Measurements from ENCODE around the gene EEF2K. TPM values are rescaled to one million over a fixed set of nuclear protein-coding genes. Genes with fewer than 3 reads are reported as not detected.
A peak's percentile ranks its signal among the peaks of the same experiment; 100 is the strongest.

EEF2K gene
- total RNA-seq, 8 experiments from 2014 or later, result 4.6 to 22.4 (median 8.9) TPM

DNA sequence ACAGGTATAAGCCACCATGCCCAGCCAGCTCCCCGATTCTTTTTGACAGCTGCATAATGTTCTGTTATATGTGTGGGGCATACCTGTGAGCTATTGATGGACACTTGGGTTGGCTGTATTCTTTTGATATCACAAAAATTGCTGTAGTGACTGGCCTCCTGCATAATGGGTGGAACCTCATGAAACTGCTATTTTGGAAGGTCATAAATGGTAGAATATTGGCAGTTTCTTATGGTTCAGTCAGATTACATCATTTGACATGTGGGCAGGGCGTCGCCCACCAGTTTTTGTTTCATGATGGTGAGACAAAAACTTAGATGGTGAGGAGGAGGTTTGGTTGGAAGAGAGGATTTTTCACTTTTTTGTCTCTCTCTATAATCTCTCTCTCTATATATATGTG is 64.4 kb downstream of the EEF2K start:
- in situ Hi-C loops (cut with MboI; ENCODE audit: low pct_unique_long_range_greater_than_20kb in 2 of 9, low sequenced_read_pairs in 9 of 9, unreplicated experiment in 9 of 9), result no loop called here
- peak in 2 of 8 experiments; percentile 31 to 53 for ATAC-seq (replicated peaks in 6 of 8)
- Histone ChIP-seq H3K4me3 (no peak overlapping the region), H3K27ac (no peak overlapping the region), H3K4me1 (replicated peaks in 1 of 2) (no peaks in the 10 kb centered on the region)
- WGBS, 10 experiments, result 67 to 100% (median 100%) methylated on average over 1 to 3 of the region's 3 CpGs; no CpG with 5 or more reads in 3 of the 10 experiments

DNA sequence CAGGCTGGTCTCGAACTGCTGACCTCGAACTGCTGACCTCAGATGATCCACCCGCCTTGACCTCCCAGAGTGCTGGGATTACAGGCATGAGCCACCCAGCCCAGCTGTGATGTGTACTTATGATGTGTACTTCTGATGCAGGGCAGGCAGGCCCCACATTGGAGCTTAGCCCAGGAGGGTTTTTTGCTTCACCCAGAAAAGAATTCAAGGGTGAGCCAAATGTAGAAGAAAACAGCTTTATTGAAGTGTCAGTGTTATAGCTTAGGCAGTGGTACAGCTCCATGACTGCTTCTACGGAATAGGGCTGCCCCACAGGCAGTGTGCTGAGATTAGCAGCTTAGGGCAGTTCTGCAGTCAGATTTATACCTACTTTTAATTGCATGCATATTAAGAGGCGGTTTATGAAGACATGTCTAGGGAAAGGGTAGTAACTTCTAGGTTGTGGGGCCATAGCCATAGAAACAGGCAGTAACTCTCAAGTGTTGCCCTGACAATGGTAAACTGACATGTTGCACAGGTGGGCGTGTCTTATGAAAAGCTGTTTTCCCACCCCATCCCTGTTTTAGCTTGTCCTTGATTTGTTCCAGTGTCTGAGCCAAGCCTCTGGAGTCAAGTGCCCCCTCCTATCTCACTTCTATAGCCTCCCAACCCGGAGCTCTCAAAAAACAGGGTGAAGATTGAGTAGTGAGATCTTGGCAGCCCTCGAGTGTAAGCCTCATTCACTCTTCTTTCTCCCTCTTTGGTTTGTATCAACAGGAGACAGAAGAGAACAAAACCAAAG is 67.0 kb downstream of the EEF2K start:
- ATAC-seq (replicated peaks in 6 of 8), result peak in 6 of 8 experiments; percentile 15 to 80 (median 55)
- H3K4me3 ChIP-seq, result no peak overlapping the region
- H3K4me1 ChIP-seq (replicated peaks in 1 of 2), result no peaks in the 10 kb centered on the region
- in situ Hi-C loops (cut with MboI; ENCODE audit: low pct_unique_long_range_greater_than_20kb in 2 of 9, low sequenced_read_pairs in 9 of 9, unreplicated experiment in 9 of 9), result no loop called here
- WGBS, 10 experiments, result 0 to 100% (median 81%) methylated on average over 1 to 8 of the region's 8 CpGs; no CpG with 5 or more reads in 2 of the 10 experiments
- no peak overlapping the region for H3K27ac ChIP-seq

DNA sequence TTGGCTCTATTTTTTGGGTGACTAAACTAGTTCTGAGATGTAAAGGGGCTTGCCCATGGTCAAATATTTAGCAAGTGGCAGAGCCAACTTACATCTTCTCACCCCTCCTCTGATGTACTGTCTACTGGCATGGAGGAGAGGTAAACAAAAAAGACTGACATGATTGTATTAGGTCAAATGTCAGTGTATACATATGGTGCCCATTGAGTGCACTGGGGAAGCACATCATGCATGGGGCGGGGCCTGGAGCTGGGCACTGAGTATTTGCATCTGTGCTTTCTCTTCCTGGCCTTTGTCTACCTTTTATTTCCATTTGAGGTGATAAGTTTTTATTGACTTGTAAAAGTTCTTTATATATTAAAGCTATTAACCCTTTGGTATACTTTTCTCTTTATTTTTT is 68.8 kb downstream of the EEF2K start:
- ATAC-seq (replicated peaks in 6 of 8), result no peak

DNA sequence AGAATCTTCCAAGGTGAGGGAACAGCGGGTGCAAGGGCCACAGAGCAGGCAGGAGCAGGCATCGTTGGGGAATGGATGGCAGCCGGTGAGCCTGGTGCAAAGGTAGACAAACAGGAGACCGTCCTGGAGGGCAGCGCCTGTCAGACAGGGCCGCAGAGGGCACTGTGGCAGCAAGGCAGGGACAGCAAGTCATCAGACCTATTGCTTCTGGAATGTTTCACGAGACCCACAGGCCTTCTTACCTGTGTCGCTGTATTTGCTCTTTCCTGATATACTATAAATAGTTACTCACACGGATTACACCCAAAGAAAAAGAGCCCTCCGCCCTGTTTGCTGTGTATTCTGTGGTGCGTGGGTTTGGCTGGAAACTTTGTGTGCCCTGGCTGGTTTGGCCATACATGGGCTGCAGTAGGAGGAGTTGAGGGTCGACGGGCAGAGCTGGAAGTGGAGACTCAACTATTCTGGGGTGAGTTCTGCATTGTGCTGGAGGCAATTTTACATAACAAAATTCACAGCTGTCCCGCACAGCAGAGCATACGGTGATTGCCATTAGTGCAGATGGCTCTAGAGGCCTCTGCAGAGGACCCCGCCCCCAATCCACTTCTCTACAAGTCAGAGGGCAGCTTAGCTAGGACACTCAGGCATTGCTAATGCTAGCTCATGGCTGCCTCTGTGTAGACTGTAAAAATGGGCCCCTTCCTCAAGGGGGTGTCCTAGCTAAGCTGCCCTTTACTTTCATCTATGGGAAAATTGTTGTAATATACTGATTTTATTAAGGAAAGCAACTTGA is 72.6 kb downstream of the EEF2K start:
- ATAC-seq (replicated peaks in 6 of 8), result peak in 7 of 8 experiments; percentile 69 to 97 (median 87)
- H3K4me3 ChIP-seq, result no peak overlapping the region
- H3K27ac ChIP-seq, result no peak overlapping the region
- WGBS, 10 experiments, result 0 to 85% (median 50%) methylated on average over 1 to 13 of the region's 16 CpGs; no CpG with 5 or more reads in 2 of the 10 experiments
- peaks cover 3 to 7% of the 10 kb centered on the region in 2 donors for H3K4me1 ChIP-seq (replicated peaks in 1 of 2)
- in situ Hi-C loops (cut with MboI; ENCODE audit: low pct_unique_long_range_greater_than_20kb in 2 of 9, low sequenced_read_pairs in 9 of 9, unreplicated experiment in 9 of 9), result no loop called here

More for the DNA sequence above, 68.8 kb downstream of the EEF2K start:
- 75 to 100% (median 96%) methylated on average over 1 of the region's 1 CpG; no CpG with 5 or more reads in 4 of the 10 experiments for WGBS, 10 experiments
- Histone ChIP-seq H3K4me3 (no peak overlapping the region), H3K27ac (no peak overlapping the region), H3K4me1 (replicated peaks in 1 of 2) (peaks cover under 1 to 3% of the 10 kb centered on the region in 2 donors)
- in situ Hi-C loops (cut with MboI; ENCODE audit: low pct_unique_long_range_greater_than_20kb in 2 of 9, low sequenced_read_pairs in 9 of 9, unreplicated experiment in 9 of 9), result no loop called here

DNA sequence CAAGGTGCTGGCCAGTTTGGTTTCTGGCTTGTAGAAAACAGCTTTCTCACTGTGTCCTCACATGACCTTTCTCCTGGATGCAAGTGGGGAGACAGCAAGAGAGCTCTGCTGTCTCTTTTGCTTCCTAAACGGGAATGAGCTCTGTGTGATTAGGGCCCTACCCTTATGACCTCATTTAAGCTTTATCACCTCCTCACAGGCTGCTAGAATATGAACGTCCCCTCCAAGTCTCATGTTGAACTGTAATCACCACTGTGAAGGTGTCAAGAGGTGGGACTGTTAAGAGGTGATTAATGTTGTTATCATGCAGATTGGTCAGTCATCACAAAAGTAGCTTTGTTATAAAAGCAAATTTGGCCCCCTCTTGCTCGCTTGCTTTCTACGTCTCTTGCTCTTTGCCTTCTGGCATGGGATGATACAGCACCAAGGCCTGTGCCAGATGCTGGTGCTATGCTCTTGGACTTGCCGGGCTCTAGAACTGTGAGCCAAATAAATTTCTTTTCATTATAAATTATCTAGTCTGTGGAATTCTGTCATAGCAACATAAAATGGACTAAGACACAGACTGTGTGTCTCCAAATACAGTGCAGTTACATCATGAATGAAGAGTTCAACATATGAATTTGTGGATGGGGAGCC is 76.3 kb downstream of the EEF2K start:
- 58 to 100% (median 83%) methylated on average over 1 to 4 of the region's 5 CpGs; no CpG with 5 or more reads in 3 of the 10 experiments for WGBS, 10 experiments
- no peak for ATAC-seq (replicated peaks in 6 of 8)
- Histone ChIP-seq H3K4me1 (replicated peaks in 1 of 2) (peaks cover 11 to 19% of the 10 kb centered on the region in 2 donors), H3K4me3 (no peak overlapping the region), H3K27ac (no peak overlapping the region)
- in situ Hi-C loops (cut with MboI; ENCODE audit: low pct_unique_long_range_greater_than_20kb in 2 of 9, low sequenced_read_pairs in 9 of 9, unreplicated experiment in 9 of 9), result no loop called here

DNA sequence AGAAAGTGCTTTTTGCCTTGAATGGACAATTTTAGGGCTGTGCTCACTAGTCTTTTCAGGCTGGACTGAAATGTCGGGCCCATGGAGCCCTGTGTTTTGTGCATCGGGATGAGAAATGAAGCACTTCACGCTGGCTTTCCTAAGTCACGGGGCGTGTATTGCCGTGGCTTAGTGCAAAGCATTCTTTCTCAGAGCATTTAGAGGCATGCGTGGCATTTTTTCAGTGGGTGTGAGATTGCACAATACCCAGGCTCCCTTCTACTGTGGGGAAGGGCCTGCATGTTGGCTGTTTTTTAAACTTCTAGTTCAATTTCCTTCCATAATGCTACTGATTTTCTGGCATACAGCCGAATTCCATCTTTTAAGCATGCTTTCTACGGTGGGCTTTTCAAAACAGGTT is 78.6 kb downstream of the EEF2K start:
- in situ Hi-C loops (cut with MboI; ENCODE audit: low pct_unique_long_range_greater_than_20kb in 2 of 9, low sequenced_read_pairs in 9 of 9, unreplicated experiment in 9 of 9), result no loop called here
- peaks cover 11 to 17% of the 10 kb centered on the region in 2 donors for H3K4me1 ChIP-seq (replicated peaks in 1 of 2)
- 19 to 100% (median 86%) methylated on average over 1 to 9 of the region's 9 CpGs for WGBS, 10 experiments
- H3K4me3 ChIP-seq, result no peak overlapping the region
- H3K27ac ChIP-seq, result no peak overlapping the region
- peak in 4 of 8 experiments; percentile 9 to 79 (median 24) for ATAC-seq (replicated peaks in 6 of 8)

DNA sequence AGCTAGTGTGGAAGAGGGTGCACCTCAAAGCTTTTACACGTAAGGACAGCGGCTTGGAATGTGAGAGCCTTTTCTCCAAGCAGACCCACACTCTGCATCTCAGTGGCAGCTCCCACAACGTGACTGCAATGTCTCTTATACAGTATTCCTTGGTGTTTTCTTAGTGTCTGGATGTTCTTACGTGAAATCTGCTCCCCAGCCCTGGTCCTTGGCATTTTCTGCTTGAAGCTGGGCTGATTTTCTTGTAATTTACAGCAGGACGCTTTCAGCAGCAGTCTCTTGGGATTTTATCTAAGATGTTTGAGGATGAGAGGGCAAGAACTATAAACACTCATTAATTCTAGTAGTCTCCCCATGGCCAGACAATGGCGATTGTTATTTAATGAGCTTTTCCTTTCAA is 79.0 kb downstream of the EEF2K start:
- Histone ChIP-seq H3K4me3 (no peak overlapping the region), H3K4me1 (replicated peaks in 1 of 2) (peaks cover 9 to 15% of the 10 kb centered on the region in 2 donors), H3K27ac (no peak overlapping the region)
- in situ Hi-C loops (cut with MboI; ENCODE audit: low pct_unique_long_range_greater_than_20kb in 2 of 9, low sequenced_read_pairs in 9 of 9, unreplicated experiment in 9 of 9), result no loop called here
- 36 to 92% (median 63%) methylated on average over 1 to 5 of the region's 6 CpGs; no CpG with 5 or more reads in 2 of the 10 experiments for WGBS, 10 experiments
- peak in 4 of 8 experiments; percentile 33 to 66 (median 56) for ATAC-seq (replicated peaks in 6 of 8)

DNA sequence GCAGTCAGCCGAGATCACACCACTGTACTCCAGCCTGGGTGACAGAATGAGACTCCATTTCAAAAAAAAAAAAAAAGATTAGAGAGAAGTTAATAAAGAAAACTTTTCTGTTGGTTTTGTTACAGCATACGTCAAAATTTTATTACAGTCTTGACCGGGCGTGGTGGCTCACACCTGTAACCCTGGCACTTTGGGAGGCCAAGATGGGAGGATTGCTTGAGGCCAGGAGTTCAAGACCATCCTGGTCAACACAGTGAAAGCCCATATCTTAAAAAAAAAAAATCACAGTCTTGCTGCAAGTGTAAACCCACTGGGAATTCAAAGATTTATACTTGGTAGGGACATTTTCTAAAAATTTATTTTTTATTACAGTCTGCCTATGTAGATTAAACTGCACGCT is 84.9 kb downstream of the EEF2K start:
- H3K4me3 ChIP-seq, result no peak overlapping the region
- in situ Hi-C loops (cut with MboI; ENCODE audit: low pct_unique_long_range_greater_than_20kb in 2 of 9, low sequenced_read_pairs in 9 of 9, unreplicated experiment in 9 of 9), result loop anchor here in 5 of 9 experiments (10.0 kb wide), 2 partner anchors 86 to 286 kb away; partner anchors contain the start of genes EEF2K (in 4 of the 5), MOSMO (in 1 of the 5) and PDZD9 (in 1 of the 5)
- WGBS, 10 experiments, result 80 to 100% (median 96%) methylated on average over 1 to 5 of the region's 5 CpGs; no CpG with 5 or more reads in 4 of the 10 experiments
- no peak for ATAC-seq (replicated peaks in 6 of 8)
- peaks cover 21% of the 10 kb centered on the region in 2 donors for H3K4me1 ChIP-seq (replicated peaks in 1 of 2)
- peak overlapping the region; percentile 92 to 93 for H3K27ac ChIP-seq

DNA sequence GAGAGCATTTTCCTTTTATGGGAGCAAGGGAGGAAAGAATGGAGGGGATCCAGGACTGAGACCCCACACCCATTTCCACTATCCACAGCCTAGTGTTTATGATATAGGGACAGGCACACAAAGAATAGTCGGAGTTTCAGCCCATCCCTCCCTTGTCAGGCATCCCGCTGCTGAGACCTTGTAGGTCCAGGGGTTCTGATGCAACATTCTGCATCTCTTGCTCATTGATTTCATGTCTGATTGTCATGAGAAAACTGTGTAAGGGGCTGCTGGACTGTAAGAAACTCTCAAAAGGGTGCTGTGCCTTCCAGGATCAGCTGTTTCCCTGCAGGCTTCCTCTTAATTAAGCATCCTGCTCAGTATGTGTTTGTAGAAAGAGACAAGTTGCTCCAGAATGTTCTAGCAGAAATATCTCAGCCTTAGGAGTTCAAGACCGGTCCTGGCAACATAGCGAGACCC is 85.8 kb downstream of the EEF2K start:
- H3K4me3 ChIP-seq, result no peak overlapping the region
- peaks cover 21 to 23% of the 10 kb centered on the region in 2 donors for H3K4me1 ChIP-seq (replicated peaks in 1 of 2)
- H3K27ac ChIP-seq, result peak overlapping the region; percentile 92 to 93
- WGBS, 10 experiments, result 0 to 96% (median 58%) methylated on average over 1 to 4 of the region's 4 CpGs; no CpG with 5 or more reads in 1 of the 10 experiments
- ATAC-seq (replicated peaks in 6 of 8), result peak in 5 of 8 experiments; percentile 62 to 86 (median 77)
- in situ Hi-C loops (cut with MboI; ENCODE audit: low pct_unique_long_range_greater_than_20kb in 2 of 9, low sequenced_read_pairs in 9 of 9, unreplicated experiment in 9 of 9), result loop anchor here in 5 of 9 experiments (10.0 kb wide), 2 partner anchors 87 to 287 kb away; partner anchors contain the start of genes EEF2K (in 4 of the 5), MOSMO (in 1 of the 5) and PDZD9 (in 1 of the 5)

DNA sequence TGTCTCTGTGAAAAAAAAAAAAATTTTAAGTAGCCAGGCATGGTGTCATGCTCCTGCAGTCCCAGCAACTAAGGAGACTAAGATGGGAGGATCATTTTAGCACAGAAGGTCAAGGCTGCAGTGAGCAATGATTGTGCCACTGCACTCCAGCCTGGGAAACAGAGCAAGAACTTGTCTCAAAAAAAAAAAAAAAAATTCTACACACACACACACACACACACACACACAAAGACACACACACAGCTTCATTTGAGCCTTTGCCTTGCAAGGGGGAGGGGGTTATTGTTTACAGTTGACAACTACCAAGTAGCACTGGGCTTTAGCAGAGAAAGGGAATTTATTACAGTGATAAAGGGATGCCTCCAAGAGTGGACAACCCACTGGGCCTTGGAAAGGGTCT is 86.2 kb downstream of the EEF2K start:
- Histone ChIP-seq H3K27ac (peak overlapping the region; percentile 92 to 93), H3K4me1 (replicated peaks in 1 of 2) (peaks cover 21 to 23% of the 10 kb centered on the region in 2 donors), H3K4me3 (no peak overlapping the region)
- in situ Hi-C loops (cut with MboI; ENCODE audit: low pct_unique_long_range_greater_than_20kb in 2 of 9, low sequenced_read_pairs in 9 of 9, unreplicated experiment in 9 of 9), result loop anchor here in 5 of 9 experiments (10.0 kb wide), 2 partner anchors 88 to 288 kb away; partner anchors contain the start of genes EEF2K (in 4 of the 5), MOSMO (in 1 of the 5) and PDZD9 (in 1 of the 5)
- ATAC-seq (replicated peaks in 6 of 8), result peak in 4 of 8 experiments; percentile 1 to 43 (median 12)

DNA sequence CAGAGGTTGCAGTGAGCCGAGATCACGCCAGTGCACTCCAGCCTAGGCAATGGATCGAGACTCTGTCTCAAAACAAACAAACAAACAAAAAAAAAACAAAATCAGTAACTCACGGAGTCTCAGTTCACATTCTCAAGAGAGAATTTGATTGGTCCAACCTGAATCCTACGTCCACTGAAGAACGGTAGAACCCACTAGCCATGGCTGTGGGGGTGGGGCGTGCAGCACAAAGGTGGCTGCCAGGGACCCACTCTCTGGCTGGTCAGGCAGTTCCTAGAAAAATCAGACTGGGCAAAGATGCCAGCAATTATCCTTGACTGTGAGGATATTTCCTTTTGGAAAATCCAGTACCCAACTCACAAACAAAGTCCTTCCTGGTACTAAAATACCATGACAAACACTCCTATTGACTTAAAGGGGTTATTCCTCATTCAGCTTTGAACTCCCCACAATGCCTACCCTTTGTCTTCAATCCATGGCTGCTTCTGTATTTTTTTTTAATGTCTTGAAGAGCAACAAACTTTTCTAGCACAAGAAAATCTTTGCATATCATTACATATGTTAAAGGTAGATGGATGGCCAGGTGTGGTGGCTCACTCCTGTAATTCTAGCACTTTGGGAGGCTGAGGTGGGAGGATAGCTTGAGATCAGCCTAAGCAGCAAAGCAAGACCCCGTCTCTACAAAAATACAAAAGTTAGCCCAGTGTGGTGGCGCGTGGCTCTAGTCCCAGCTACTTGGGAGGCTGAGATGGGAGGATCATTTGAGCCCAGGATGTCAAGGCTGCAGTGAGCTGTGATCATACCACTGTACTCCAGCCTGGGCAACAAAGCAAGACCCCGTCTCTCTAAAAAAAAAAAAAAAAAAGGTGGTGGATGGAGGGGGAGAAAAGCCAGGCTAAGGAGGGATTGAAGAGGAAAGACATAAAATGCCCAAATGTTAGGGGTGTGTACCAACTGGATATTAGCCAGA is 87.3 kb downstream of the EEF2K start:
- Histone ChIP-seq H3K4me1 (replicated peaks in 1 of 2) (peaks cover 21 to 23% of the 10 kb centered on the region in 2 donors), H3K27ac (peak overlapping the region in 1 of 2 donors; percentile 92), H3K4me3 (no peak overlapping the region)
- WGBS, 10 experiments, result 61 to 97% (median 90%) methylated on average over 1 to 9 of the region's 11 CpGs; no CpG with 5 or more reads in 2 of the 10 experiments
- in situ Hi-C loops (cut with MboI; ENCODE audit: low pct_unique_long_range_greater_than_20kb in 2 of 9, low sequenced_read_pairs in 9 of 9, unreplicated experiment in 9 of 9), result loop anchor here in 5 of 9 experiments (10.0 kb wide), 2 partner anchors 89 to 289 kb away; partner anchors contain the start of genes EEF2K (in 4 of the 5), MOSMO (in 1 of the 5) and PDZD9 (in 1 of the 5)
- no peak for ATAC-seq (replicated peaks in 6 of 8)

All from motor neuron (in vitro differentiated cells).